Mammary epithelial cell (primary cell): Measurements from ENCODE around the gene BCL11B.

ENCODE experiments used
- CTCF ChIP-seq, 2 donors: IDR thresholded peaks in 1 of 2; conservative IDR thresholded peaks in 1 of 2; 2 replicates each; pipeline ENCODE4 v1.5.1; 2011 to 2012; ENCODE audit warnings: inconsistent platforms in 2 of 2, low read length in 2 of 2, mild to moderate bottlenecking in 2 of 2, control low read depth in 1 of 2, low read depth in 1 of 2; ENCODE audit not compliant: insufficient read depth in 1 of 2; ENCODE audit errors: extremely low read depth in 1 of 2
- EZH2 ChIP-seq: IDR thresholded peaks from 2 replicates; pipeline ENCODE4 v1.6.1; 2012; ENCODE audit warnings: low read length, inconsistent platforms, borderline replicate concordance

- no peak for TF ChIP-seq CTCF (conservative IDR thresholded peaks at IDR 0.05 in 1 of 2, IDR thresholded peaks at IDR 0.05 in 1 of 2; ENCODE audit: extremely low read depth in 1 of 2, insufficient read depth in 1 of 2, low read depth in 1 of 2, low read length in 2 of 2)
- no peak for TF ChIP-seq EZH2
These were observed 9.0 kb downstream of the BCL11B start for GRCh38 chr14:99262977-99263448.
